Activated CD4-positive, CD25-positive, alpha-beta regulatory T cell (primary cell): Measurements from ENCODE around the gene SLIT3.
"Not testable (repeated sequence)": the region's sequence is repeated elsewhere in the genome, so short reads cannot be mapped to it uniquely, and the experiment has no call there.

Experiments used
- DNase-seq, 4 experiments: peaks; one replicate each; lab custom pipeline; 2025; lab: John Stamatoyannopoulos, UW

Gene SLIT3

DNA sequence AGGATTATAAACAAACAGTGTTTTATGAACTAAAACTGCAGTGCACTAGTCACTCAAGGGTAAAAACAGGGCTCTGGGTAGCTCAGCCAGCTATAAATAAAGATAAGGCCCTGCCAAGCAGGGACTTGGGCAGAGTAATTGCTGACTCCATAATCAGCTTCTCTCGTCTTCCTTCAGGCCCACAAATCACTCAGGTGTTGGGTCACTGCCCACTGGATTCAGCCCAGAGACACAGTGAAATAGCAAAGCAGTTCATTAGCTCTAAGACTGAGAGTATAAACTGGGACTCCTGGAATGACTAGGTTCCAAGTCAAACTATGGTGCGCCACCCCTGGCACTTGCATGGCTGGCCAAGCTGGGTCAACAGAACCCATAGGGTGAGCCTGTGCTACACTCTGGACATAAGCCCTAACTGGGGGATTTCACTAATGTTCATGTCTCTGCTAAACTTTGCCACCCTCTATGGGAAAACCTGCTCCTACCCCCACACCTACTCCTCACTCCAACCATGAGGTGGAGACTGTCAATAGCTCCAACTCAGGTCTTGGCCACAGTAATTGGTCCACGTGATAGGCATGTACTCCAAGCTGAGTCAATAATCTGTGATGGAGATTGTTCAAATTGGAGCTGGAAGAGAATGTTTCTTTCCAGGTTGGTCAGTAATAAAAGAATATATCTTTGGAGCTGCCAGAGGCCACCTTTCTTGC lies 158.5 kb downstream of the SLIT3 start:
- DNase-seq: no peak

DNA sequence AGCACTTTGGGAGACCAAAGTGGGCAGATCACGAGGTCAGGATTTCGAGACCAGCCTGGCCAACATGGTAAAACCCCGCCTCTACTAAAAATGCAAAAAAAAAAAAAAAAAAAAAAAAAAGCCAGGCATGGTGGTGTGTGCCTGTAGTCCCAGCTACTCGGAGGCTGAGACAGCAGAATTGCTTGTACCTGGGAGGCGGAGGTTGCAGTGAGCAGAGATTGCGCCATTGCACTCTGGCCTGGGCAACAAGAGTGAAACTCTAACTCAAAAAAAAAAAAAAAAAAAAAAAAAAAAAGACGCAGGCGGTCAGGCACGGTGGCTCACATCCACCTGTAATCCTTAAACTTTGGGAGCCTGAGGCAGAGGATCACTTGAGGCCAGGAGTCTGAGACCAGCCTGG lies 160.7 kb downstream of the SLIT3 start:
- DNase-seq: not testable (repeated sequence)

DNA sequence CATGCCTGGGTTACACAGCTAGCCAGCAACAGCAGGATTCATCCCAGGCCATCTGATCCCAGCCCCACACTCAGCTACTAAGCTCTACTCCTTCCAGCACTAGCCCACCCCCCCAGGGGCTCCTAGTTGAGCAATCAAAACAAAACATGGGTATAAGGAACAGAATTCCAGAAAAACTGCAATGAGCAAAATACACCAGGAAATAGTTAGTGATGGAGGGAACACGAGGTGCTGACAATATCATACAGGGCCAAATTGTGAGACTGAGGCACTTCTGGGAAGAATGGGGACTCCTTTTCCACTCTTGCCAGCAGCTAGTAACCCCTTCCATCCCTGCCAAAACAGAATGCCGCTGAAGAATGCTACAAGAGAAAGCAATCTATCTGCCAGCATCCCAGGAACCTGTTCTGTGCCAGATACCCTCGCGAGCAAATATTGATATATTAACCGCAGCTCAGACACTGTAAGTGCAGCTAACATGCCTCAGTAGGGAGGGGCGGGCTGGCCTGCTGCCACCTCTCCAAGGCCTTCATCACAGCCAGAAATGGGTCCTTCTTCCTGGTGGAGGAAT lies 161.4 kb downstream of the SLIT3 start:
- DNase-seq: no peak

DNA sequence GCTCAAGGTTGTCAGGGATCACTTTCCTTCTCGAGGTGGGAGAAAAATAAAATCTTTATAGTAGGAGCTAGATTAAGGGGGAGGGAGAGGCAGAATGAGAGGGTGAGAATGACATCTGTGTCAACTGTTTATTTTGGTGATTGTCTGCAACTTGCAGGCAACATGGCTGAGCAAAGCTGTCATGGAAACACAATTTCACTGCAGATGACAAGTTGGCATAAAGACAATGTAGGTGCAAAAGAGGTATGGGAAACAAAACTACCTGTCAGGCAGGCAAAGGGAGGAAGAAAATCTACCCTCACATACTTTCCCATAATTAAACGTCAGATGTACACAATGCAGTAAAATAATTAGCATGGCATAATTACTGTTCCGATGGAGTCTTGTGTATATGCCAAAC lies 167.4 kb downstream of the SLIT3 start:
- DNase-seq: no peak

DNA sequence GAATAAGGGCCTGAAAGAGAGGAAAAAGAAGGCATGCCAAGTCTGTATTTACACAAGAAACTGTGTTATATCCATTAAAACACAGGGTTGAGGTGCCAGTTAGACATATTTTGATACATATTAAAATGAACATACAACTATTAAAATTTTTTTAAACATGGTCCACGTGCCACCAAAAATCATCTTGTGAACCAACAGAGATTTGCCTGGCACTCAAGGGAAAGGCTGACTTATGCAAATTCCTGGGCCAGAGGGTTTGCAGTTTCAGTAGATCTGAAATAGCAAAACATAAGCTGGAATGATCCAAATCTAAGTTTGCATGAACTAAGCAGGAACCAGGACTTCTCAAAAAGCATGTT lies 168.7 kb downstream of the SLIT3 start:
- DNase-seq: no peak

DNA sequence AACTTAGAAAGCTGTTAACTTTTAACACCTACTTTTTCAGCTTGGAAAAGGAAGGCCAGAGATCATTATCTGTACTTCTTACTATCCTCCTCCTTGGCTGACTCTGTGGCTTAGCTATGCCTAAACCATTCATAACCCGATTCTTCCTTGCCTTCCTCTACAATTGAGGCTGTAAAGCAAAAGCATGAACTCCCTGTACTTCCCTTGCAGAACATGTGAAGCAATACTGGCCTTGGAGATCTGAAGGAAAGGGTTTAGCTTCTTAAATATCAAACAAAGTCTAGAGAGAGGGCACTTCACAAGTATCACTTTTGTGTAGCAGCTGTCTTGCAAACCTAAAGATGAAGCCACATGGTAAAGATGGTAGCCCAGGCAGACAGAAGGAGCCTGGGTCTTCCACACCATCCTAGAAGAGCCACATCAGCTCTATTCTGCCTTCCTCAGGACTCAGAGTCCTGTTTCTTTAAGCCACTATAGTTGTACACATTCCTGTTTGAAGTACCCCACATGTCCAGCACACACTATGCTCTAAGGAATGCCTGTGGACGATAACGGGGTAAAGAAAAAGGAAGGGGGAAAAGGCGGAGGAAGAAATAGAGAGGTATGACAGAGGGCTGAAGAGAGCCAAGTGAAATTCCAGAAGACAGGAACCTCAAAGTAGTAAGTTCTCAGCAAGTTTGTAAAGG lies 169.2 kb downstream of the SLIT3 start:
- no peak for DNase-seq

DNA sequence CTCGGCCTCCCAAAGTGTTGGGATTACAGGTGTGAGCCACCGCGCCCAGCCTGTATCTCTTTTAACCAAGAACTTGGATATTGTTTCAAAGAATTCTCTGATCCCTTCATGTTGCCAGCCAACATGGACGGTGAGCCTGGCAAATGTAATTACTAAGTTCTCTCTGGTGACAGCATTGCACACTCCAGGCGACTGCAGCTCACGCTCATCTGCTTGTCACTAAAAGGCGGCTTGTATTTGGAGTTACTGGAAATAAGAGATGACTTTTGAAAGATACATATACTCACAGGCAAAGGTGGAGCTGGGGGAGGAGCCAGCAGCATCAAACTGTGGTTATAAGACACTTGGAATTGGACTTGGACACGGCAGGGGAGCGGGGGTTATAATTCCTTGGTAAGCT lies 172.3 kb downstream of the SLIT3 start:
- no peak for DNase-seq

DNA sequence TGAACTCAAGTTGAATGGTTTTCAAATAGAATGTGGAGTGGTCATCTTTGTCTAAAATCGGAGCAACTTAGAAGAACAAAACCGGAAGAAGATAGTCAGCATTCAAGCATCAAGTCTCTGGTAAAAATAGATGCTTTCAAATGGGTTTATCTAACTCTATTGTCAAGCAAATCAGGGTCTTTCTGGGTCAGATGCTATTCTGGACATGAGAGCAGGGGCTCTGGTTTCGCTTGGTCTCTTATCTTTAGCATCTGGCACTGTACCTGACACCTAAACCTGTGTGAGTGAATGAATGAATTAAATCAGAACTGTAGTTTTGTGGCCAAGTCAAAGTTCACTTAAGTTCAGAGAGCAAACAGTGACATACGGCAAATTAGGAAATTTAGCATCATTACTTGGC lies 173.5 kb downstream of the SLIT3 start:
- no peak for DNase-seq

DNA sequence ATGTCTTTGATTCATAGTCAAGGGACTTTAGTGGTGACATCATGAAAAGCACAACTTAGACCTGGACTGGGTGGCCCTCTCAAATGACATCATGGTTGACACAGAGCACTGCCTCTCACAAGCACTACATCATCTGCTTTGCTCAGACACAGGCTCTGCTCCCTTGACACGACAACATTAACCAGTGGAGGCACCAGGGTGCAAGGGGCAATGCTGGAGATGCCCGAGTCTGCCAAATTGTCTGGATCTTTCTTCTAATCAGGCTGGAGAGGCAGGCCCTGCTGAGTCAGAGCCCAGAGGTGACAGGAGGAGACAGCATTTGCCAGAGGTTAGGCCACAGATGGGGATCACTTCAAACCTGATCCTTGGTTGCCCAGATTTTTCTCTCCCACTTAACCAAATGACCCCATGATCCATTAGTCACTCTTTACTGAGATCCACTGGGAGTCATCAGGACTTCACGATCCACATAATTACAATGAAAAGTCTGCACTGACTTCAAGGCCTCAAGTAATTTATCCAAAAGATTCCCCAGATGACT lies 174.4 kb downstream of the SLIT3 start:
- no peak for DNase-seq

DNA sequence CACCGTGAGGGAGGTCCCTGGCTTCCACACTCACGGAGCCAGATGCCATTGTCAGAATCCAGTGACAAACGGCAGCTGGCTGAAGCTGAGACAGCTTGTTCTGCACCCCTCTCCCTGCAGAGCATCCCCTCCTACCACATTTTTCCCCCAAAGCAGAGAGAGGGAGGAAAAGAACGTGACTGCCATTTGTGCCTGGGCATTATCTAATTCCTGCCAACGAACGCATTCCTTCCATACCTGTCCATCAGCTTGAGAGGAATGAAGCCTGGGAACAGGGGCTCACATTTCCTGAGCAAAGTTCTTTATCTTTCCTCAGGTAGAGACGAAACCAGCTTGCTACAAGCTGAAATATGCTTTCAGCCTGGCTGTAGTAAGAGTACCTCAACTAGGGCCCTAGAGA lies 175.4 kb downstream of the SLIT3 start:
- DNase-seq: no peak

DNA sequence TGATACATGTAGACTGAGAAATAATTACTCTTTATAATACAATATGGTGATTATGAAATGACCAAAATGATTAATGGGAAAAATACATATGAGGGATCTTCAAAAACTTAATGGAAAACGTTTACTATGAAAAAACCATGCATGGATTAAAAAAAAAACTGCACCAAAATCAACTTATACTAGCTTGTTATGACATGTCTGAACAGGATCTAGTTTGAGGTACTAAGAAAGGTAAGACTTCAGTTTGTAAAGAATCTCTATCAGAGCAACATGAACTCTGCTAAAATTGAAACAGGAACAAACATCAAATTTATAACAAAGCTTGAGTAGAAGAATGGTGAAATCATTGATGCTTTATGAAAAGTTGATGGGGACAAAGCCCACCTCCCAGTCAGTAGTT lies 178.0 kb downstream of the SLIT3 start:
- DNase-seq: no peak

DNA sequence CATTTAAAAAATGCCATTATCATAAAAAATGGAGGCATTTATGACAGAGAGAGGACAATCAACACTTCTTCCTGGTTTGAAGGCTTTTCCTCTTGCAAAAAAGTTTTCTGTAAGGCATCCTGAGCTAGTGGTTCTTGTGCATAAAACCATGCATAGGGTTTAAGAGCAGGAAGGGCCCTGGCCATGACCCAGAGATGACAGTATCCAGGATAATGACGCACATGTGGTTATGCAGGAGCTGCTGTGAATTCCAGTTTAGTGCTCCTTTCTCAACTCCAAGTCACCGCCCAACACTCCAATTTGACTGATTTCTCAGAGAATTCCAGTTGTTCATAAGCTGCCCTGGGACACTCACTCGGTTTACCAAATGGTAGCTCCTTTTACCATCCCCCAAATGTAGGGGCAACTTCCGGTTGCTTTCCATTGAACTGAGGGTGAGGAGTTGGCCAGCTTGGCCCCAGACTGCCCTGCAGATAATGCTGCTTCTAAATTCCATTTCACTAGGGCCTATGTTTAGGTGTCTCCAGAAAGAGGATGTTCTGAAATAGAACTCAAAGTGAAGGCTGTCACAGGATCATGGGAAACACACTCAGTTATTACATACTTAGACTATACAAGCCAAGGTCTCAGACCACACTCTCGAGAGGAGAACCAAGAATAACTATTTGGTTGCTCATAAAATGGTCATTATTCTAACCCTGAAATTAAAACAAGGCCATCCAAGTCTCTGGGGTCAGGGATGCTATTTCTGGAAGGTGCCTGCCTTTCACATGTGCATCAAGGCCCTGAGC lies 179.1 kb downstream of the SLIT3 start:
- DNase-seq: no peak

DNA sequence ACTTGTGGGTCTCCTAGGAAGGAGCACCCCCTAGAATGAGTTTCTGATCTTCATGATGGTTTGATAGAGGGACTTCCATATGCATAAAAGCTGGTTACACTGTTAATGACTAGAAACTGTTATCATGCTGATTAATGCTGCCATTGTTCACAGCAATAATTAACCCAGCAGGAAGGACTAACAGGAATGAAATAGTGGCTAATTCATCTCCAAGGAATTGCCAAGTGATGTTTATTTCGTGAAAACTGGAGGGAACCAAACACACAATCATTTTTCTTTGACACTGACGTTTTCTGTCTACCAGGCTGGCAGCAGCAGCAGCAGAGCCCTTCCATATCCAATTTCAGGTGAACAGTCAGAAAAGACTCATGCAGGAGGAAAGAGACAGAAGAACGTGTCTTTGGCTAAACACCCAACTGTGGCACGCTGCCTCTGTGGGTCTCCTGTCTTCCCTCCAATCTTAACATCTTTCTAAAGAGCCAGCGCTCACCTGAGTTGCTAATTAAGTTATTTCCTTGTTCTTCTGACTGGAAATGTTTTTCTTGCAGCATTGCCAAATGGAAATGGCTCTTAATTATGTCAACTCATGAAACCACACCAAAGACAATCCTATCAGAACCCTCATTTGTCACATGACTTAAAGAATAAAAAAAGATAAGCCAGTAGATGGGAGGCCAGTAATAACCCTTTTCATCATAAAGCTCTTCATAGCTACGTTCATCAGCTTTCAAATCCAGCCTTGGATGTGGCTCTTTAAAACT lies 181.5 kb downstream of the SLIT3 start:
- no peak for DNase-seq

DNA sequence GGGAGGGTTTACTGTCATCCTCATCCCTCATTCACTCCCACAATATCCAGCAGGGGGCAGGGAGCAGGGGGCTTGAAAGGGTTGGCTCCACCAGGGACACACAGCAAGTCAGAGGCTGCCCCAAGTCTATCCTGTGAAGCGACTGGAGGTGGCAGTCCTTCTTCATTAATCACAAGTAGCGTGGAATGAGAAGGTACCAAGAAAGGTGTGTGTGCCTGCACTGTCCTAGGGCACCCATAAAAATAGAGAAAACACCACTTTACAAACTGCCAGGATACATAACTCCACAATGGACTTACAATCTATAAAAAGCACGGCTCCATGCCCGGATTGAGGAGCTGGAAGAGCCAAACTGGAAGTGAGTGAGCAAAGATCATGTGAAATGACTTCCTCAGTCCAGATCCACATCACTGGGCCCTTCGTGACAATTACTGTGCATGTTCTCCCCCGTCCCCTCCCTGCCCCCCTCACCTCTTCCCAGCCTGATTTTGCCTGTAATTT lies 183.9 kb downstream of the SLIT3 start:
- no peak for DNase-seq

DNA sequence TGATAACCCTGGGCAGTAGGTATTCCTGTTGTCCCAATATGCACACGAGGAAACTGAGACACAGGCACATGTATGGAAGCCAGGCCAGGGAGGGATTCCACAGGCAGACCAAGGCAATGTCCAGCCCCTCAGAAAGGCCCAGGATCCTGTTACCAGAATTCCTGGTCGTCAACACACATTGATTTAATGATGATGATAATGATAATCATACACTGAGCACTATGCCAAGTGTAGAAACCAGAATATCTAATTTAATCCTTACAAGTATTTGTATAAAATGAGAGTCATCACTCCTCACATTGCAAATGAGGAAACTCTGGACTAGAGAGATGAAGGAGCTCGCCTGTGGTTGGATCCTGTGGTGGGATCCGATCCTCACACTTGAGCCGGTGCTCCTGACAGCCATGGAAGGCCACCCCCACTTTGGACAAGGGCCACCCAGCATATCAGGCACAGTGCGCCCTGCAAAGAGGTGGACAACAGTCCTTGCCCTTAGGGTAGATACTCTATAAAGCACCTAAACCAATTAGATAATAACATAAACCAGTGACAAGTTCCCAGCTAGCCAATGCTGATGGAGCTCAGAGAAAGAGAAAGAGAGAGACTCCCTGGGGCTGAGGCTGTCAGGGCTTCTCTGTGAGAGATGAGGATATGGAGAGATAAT lies 185.3 kb downstream of the SLIT3 start:
- no peak for DNase-seq

DNA sequence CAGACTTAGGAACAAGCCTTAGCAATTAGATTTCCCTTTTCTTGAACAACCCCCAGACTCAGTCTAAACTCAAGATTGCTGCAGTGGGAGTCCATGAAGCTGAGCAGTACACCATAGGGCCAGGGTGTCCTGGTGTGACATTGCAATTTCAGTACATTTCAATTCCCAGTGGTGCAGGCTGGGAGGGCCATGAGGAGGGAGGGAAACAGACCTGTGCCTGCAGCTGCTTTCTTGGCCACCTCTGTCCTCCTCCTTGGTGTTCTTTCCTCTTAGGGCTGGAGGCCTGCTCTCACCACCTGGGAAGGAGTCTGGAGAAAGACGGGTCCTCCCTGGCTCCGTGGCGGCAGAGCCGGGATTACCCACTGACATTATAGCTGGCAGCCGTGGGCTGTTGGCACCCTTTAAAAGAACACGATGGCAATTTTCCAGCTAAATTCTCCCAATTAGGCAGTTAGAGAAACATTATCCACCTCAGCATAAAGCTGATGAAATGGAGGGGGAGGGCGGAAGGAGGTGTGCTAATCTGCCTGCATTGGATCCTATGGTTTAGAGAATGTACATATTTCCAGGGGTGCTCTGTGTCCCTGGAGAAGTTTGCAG lies 186.4 kb downstream of the SLIT3 start:
- no peak for DNase-seq

DNA sequence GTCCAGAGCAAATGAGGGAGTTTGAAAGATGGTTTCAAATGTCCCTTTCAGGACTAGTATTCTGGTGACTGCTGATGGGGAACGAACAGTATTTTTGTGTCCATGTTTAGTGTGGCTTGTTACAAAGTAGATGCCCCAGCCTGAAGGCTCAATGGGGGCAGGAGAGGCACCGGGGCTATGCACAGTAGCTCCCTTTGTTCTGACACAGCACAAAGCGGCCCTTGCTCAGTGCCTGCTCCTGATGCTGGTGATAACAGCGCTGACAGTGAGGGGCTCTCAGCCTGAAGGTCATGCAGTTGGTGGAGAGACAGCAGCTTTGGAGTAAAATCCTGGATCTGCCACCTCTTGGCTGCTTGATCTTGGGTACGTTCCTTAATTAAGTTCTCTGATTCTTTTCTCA lies 188.9 kb downstream of the SLIT3 start:
- no peak for DNase-seq

DNA sequence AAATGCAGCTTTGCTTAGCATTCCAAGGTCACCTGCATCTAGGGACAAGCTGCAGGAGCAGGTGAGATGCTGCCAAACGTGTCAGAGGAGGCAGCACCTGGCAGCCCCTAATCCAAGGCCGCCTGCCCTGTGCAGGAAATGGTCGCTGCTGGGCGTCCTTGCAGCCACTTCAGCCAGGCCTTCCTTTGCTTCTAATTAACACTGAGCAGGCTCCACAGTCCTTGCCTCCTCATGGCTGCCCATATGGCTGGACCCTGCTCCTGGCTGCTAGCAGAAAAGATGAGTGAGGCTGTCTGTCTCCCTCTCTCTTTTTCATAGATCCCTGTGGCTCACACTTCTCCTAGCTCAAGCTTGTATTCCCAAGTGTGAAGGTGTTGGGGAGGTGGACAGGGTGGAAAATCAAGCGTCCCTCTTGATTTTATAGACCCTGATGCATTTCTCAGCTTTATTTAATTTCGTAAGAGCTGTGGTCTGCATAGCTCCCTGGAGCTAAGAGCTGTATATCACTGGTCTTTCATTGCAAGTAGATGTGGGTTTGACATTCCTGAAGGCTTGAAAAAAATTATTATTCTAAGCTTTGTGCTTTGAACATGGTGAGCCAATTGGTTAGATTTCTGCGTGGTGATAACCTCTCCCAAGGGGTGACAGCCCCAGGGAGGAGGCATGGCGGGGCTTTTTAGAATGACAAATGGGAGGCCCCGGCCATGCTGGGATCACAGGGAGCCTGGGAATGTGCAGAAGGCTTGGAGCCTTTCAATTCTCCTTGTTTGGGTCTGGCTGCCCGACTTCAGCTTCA lies 193.8 kb downstream of the SLIT3 start:
- DNase-seq: no peak

DNA sequence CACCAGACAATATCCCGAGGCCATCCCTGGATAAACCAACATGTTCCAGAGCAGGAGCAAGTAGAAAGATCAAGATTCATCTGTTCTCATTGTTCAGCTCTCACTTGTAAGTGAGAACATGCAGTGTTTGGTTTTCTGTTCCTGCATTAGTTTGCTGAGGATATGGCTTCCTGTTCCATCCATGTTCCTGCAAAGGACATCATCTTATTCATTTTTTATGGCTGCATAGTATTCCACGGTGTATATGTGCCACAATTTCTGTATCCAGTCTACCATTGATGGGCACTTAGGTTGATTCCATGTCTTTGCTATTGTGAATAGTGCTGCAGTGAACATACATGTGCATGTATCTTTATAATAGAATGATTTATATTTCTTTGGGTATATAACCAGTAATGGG lies 195.4 kb downstream of the SLIT3 start:
- not testable (repeated sequence) for DNase-seq
